ENCODE results near the gene ZBTB7C.

Gene ZBTB7C

GRCh38 chr18:48003426-48004349, 405.5 kb downstream of the ZBTB7C start:
- TF ChIP-seq POLR2AphosphoS5 (IDR thresholded peaks at IDR 0.05; ENCODE audit: low read depth, low read length): no peak

GRCh38 chr18:48002933-48003365, 406.2 kb downstream of the ZBTB7C start:
- TF ChIP-seq FOXP2 (optimal IDR thresholded peaks at IDR 0.05; ENCODE audit: borderline replicate concordance, extremely low read depth, extremely low read length, insufficient read depth): no peak
- no peak for TF ChIP-seq TAF1 (IDR thresholded peaks at IDR 0.05; ENCODE audit: borderline replicate concordance, insufficient read depth, low read length)
- no peak for TF ChIP-seq SIN3A (IDR thresholded peaks at IDR 0.05; ENCODE audit: borderline replicate concordance, insufficient read depth, low read length)
- no peak for TF ChIP-seq REST (IDR thresholded peaks at IDR 0.05; ENCODE audit: insufficient read depth in 1 of 2, low read depth in 2 of 2, low read length in 2 of 2)
- no peak for TF ChIP-seq POLR2AphosphoS5 (IDR thresholded peaks at IDR 0.05; ENCODE audit: low read depth, low read length)

GRCh38 chr18:48000701-48001100, 408.5 kb downstream of the ZBTB7C start:
- no peak for TF ChIP-seq TAF1 (IDR thresholded peaks at IDR 0.05; ENCODE audit: borderline replicate concordance, insufficient read depth, low read length)

GRCh38 chr18:47999801-48000248, 409.4 kb downstream of the ZBTB7C start:
- TF ChIP-seq TAF1 (IDR thresholded peaks at IDR 0.05; ENCODE audit: borderline replicate concordance, insufficient read depth, low read length): no peak
- no peak for TF ChIP-seq REST (IDR thresholded peaks at IDR 0.05; ENCODE audit: insufficient read depth in 1 of 2, low read depth in 2 of 2, low read length in 2 of 2)
- no peak for TF ChIP-seq POLR2AphosphoS5 (IDR thresholded peaks at IDR 0.05; ENCODE audit: low read depth, low read length)
- TF ChIP-seq FOXP2 (optimal IDR thresholded peaks at IDR 0.05; ENCODE audit: borderline replicate concordance, extremely low read depth, extremely low read length, insufficient read depth): no peak
- TF ChIP-seq SIN3A (IDR thresholded peaks at IDR 0.05; ENCODE audit: borderline replicate concordance, insufficient read depth, low read length): no peak

- TF ChIP-seq SIN3A (IDR thresholded peaks at IDR 0.05; ENCODE audit: borderline replicate concordance, insufficient read depth, low read length): no peak
Measured at GRCh38 chr18:47997338-47997780, 411.8 kb downstream of the ZBTB7C start.

- TF ChIP-seq SIN3A (IDR thresholded peaks at IDR 0.05; ENCODE audit: borderline replicate concordance, insufficient read depth, low read length): no peak
- no peak for TF ChIP-seq TAF1 (IDR thresholded peaks at IDR 0.05; ENCODE audit: borderline replicate concordance, insufficient read depth, low read length)
- no peak for TF ChIP-seq REST (IDR thresholded peaks at IDR 0.05; ENCODE audit: insufficient read depth in 1 of 2, low read depth in 2 of 2, low read length in 2 of 2)
- TF ChIP-seq POLR2AphosphoS5 (IDR thresholded peaks at IDR 0.05; ENCODE audit: low read depth, low read length): no peak
- TF ChIP-seq FOXP2 (optimal IDR thresholded peaks at IDR 0.05; ENCODE audit: borderline replicate concordance, extremely low read depth, extremely low read length, insufficient read depth): no peak
Measured at GRCh38 chr18:47996091-47996541, 413.1 kb downstream of the ZBTB7C start.
